CD4-positive, alpha-beta T cell treated with Interferon alpha-2 for 1 hour (primary cell): Measurements from ENCODE around the gene S100A8.
"Not testable (repeated sequence)": the region's sequence is repeated elsewhere in the genome, so short reads cannot be mapped to it uniquely, and the experiment has no call there.

Experiments used
- DNase-seq, 2 donors: peaks; one replicate each; pipeline ENCODE4 v3.0.0-alpha.2; 2020 to 2022

The S100A8 gene

DNA sequence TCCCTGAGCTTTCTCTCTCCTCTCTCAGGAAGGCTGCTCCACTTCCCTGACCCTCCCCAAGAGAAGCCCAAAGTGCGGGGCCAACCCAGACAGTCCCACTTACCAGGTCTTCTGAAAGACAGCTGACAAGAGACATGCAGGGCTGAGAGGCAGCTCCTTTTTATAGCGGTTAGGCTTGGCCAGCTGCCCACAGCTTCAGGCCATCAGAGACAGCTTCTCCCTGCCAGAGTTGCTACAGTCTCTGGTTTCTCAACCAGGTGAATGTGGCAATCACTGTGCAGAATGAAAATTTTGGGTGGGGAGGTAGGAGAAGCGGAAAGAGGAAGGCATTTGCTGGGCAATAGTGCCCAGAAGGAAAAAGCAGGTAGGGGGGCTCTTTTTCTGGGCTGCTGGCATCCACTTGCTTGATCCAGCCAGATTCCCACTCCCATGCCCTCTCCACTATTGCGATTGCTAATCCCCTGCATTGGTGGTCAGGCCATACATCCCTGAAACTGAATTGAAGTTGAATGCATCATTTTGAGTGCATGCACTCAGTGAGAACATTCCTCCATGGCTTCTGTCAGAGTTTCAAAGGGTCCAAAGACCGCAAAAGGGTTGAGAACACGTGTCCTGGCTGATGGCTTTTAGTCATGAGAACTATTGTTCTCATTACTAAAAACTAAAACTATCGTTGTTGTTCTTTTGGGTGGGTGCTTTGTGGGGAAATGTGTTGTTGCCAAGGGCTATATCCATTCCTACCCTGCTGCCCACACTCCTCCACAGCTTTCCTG is at the start of gene S100A8:
Gene S100A8, minus strand, starts transcription at position 136 of the 773 bp plus-strand sequence. CDS start 538 bp downstream, outside the sequence.
- peak; percentile 7 to 42 for DNase-seq

DNA sequence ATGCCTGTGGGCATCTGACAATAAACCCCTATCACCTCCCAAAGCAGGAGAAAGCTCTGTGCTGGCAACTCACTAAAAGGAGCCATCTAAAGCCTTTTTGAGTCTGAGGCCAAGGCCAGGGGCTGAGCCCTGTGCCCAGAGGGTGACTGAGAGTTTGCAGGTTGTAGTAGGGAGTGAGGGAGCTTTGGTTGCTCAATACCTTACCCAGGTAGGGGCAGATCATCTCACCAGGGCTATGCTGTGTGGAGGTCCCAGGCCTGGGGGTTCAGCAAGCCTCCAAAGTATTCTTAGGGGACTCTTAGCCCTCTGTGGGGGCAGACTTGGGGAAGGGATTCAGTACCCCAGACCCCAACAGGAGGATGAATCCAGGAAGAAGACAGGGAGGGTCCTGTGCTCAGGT is 48.4 kb upstream of the S100A8 start:
- DNase-seq, result no peak

DNA sequence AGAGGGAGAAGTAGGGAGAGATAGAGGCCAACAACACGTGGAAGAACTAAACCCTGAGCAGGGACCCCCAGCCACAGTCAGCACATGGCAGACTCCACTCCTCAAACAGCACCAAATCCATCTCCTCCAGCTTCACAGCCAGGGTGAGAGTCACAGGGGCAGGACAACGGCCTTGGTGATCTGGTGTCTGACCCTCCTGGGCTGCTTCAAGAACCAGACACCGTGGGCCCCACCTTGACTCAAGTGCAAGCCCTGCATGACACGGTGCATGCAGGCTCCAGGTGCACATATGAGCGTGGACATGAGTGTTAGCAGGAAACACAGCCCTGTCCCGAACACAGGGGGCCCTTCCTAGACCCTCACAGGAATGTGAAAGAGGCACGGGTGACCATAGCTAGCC is 47.7 kb upstream of the S100A8 start:
- no peak for DNase-seq

DNA sequence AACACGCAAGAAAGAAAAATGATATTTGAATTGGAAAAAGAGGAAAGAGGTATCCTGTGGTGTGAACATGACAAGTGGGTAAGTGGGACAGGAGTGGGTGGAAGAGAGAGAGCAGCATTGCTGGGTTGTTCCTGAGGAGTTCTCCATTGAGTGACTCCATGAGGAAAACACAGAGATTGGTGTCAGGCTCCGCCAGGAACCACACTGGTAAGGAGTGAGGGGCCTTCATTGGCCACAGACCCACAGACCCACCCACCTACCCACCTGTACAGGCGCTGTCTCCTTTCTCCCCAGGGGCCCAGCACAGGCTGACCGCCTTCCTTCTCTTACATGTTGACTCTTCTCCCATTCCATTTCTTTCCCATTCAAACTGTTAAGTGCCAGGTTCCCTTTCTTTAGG is 46.4 kb upstream of the S100A8 start:
- no peak for DNase-seq

DNA sequence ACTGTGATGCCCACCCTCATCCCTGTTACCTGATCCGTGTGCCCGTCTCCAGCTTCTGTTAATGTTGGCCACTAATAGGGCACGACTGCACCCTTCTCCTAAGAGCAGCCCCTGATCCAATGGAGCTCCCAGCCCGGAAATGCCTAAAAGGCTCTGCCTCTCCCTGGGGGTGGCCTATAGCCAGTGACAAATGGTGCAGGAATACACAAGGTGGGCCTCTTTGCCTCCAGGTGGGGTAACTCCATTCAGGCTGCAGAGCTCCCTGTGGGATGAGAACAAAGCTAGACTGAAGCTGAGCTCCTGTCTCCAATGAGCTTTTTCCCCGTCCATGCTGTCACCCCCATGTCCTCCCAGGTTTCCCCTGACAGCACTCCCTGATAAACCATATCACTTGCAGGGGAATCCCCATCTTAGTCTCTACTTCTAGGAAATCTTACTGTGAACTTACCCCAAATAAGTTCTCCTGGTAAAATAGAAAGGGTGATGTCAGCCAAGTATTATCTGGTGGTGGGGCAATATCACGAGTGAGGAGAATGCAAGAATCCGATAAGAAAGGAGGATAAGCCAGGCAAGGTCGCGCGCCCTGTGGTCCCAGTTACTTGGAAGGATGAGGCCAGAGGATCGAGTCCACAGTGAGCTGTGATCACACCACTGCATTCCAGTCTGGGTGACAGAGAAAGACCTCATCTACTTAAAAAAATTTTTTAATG is 44.0 kb upstream of the S100A8 start:
- no peak for DNase-seq

DNA sequence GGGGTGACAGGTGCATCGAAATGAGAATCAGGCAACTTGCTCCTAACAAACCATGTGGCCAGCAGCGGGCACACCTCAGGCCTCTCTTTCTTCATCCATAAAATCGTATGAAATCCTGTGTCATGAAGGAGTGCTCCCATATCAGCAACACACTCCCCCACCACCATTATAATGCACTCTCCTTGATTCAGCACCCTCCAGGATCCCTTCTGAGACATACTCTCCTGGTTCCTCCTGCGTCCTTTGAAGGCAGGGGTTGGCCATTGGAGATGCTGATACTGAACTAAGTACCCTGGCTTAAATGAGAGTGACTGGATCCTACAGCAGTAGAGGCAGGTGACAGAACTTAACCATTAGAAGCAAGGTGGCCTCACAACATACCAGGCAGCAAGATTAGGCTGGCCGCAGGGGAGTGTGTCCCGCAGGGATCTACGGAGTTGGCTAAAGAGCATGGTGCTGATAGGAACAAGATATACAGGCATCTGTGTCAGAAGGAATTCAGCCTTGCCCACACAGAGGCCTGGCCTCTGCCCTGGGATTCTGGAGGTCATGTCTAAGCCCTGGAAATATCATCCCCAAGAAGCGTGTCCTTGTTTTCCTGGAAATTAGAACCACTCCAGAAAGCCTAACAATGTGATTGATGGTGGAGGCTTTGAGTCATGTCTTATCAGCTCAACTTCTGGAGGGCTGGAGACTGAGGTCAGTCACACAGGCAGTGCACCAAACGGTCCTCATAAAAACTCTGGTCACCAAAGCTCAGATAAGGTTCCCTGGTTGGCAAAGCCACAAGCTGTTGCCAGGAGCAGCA is 42.2 kb upstream of the S100A8 start:
- no peak for DNase-seq

DNA sequence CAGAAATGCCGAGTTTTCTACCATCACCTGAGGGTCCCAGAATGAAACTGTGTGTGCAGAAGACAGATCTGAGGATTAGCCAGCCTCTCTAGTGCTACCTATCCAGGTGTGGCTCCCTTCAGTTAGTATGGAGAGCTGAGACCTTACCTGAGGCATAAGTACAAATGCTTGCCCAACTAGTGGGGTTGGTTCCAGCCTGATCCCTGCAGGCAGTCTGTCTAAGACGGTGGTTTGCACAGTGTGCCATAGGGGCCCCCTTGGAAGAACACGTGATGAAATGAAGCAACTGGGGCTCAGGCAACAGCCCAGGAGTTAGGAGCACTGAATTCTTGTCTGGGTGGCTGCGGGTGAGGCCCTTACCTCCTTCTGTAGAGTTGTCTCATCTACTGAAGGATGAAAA is 41.1 kb upstream of the S100A8 start:
- DNase-seq, result no peak

DNA sequence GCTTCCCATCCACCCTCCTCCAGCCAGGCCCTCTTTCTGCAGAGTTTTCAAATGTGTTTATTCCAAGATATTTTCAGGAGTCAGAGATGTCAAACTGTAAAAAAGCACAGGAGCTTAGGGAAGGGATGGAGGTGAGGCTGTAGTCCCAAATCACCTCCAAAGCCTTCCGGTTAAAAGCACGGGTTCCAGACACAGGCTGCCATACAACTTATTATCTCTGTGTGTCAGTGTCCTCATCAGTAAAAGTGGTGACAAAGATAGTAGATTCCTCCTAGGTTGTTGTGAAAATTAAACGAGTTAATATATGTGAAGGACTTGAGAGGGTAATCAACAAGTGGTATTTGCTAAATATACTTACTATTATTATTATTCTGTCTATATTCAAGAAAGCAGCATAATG is 40.6 kb upstream of the S100A8 start:
- DNase-seq, result no peak

DNA sequence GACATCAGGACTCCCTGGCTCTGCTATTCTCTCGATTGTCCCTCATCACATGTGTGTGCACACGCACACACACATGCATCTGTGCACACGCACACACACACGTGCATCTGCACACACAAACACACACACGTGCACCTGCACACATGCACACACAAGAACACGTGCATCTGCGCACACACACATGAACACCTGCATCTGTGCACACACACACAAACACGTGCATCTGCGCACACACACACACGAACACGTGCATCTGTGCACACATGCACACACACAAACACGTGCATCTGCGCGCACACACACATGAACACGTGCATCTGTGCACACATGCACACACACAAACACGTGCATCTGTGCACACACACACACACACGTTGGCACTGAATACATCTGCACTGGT is 40.1 kb upstream of the S100A8 start:
- no peak for DNase-seq

DNA sequence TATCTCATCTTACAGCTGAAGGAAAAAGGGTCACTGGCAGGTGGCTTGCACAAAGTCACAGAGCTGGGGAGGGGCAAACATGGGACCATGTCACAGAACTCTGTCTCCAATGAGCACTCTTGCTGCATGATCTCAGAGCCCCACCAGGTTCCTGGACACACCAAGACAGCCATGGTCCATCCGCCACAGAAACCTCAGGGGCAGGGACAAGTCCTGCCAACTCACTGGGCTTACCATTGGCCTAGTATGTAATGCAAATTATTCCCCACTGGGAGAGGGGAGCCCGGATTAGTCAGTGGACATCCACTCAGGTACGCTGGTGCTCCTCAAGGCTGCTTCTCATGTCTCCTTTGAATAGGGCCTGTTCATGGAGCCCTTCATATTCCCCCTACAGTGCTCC is 39.7 kb upstream of the S100A8 start:
- no peak for DNase-seq

DNA sequence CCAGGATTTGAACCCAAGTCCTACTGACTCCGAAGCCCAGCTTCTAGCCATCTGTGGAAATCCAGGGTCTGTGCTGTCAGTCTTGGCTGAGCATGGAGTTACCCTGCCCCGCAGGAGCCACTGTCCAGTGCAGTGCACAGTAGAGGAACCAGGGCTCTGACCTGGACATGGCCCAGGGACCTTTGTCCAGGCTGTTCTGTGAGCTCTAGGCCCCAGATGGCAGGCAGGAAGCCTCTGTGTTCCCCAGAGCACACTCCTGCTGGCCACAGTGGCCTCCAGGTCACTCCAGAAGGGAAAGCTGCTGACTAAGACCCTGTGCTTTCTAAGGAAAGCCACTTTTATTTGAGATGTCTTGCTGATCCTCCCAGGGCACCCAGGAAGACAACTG is 39.3 kb upstream of the S100A8 start:
- no peak for DNase-seq

DNA sequence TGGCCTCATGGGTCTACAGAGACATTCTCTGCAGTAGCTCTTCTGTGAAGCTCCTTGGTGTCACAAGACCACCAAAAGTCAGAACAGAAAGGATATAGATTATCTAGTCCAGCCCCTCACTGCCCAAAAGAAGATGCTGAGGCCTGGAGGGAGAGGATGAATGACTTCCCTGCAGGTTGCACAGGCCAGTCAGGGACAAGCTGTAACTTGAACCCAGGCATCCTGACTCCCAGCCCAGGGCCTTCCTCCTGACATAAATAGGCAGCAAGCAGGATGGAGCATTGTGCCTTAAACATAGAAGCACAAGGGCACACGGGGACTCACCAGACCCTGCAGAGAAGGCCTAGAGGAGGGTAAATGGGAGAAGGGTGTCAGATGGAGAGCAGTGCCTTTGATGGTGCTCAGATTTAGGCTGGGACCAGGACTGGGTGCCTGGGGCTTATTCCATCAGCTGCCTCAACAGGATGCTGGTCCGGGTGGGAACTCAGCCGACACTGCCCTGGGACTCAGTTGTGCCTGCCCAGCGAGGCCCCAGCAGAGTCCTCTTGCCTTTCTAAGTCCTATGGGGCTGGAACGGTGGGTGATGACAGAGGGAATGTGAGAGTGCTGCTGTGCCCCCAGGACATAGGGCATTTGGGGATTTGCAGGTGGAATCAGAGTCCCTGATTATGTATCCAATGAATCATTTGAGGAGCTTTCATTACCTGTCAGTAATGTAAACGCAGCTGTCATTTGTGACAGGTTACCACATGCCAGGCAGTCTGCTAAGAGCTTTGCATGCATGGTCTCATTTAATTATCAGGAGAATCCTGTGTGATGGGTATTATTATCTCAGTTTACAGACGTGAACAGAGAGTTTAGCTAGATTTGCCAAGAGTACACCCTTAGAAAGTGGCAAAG is 38.6 kb upstream of the S100A8 start:
- DNase-seq, result no peak

DNA sequence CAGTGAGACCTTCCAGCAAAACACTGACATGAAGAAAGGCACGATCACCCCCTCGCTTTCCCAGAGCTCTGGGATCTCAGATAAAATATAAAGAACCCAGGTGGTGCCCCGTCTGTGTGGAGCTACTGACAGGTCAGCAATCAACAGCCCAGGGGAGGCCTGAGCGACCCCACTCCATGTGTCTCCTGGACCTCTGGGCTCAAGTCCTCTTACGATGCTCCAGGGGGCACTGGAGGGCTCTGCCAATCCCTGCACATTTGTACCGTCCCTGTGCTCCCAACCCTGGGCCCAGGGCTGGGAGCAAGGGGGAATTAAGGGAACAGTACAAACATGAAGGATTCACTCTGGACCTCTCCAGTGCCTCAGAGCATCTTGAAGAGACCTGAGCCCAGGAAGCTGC is 37.9 kb upstream of the S100A8 start:
- no peak for DNase-seq

DNA sequence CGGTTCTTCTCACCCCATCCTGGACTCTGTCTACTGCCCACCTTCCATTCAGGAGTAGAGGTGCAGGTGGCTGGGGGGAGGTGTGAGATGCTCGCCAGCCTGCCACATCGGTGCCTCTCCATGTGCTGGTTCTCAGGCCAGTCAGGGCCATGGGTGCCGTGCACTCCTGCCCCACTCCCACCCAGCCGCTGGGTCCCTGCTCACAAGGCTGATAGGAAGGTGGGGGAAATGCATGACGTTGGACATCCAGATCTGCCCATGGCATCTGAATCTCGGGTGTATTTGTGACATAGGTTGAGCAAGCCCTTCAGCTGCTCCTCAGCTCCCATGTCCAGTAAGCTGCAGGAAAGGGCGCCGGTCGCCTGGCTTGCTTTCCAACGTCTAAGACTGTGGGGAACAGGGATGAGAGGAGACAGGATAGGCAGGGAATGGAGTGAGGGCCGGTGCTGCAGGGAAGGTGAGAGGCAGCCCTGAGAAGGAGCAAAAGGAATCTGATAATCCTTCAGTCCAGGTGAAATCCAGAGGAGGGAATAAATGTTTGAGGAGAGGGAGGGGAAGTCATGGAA is 37.3 kb upstream of the S100A8 start:
- no peak for DNase-seq

DNA sequence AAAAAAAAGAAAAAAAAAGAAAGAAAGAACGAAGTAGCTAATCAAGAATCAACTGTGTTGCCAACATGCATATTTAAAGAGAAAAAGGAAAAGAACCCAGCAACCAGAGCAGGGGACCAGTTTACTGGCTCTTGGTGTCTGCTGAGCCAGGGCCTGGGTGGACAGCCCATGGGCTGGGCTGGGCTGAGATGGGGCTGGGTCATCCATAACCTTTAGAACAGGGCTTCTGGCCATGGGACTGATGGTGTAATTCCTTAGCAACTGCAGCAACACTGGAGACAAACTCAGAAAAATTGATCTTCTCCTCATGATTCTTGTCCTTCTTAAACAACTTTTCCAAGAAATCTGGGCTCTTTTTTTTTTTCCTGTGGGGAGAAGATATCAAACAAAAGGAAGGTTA is 35.9 kb upstream of the S100A8 start:
- DNase-seq, result no peak

DNA sequence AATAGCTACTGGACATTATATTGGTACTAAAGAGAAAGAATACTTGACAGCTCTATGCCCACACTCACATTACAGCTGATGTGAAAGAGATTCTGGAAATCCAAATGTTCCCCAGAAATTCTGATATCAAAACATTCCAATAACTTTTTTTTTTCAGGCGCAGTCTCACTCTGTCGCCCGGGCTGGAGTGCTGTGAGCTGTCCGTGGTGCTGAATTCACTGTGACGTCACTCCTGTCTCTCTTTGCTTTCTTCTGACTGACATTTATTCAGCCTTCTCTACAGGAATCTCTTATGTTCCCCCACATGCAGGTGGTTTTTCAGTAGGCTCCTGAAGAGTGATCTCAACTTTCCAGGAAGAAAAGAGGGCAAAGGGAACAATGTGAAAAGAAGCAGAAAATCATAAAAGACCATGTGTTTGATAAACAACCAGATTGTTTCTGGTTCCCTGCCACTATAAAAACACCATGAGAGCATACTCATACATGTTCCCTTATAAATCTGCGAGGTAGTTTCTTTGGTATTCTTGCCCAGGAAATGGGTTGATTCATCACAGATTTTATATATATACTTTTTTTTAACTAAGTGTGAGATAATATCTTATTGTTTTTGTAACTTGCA is 31.7 kb upstream of the S100A8 start:
- peak; percentile 33 to 65 for DNase-seq

DNA sequence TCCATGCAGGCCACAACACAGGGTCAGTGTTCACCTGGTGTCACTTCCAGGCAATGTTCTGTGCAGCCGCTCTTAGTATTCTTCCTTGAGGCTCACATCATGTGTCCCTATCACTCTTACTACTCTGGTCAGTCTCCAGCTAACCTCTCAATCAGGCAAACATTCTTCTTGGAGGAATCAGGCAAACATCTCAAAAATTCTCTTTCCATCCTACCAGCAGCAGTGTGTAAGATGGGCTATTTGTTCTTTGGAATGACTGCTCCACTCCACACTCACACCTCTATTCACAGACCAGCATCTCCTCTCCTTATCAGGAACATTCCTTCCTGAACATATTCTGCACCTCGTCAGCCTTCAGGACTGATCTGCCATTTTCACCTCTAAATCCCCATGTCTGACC is 29.4 kb upstream of the S100A8 start:
- DNase-seq, result no peak

DNA sequence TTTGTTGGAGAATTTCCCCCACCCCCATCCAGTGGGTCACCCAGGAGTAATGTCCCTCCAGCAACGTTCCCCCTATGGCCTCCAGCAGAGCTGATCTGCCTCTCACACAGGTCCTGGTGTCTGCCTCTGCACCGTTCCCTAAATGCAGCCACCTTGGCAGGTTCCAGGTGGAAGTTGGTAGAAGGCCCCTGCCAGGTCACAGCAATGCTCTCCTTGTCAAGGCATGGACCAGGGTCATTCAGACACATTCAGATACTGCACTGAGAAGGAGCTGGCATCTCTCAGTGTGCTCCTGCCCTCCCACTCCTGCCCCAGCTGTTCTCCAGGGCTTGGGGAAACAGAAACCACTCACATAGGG is 28.5 kb upstream of the S100A8 start:
- not testable (repeated sequence) for DNase-seq

DNA sequence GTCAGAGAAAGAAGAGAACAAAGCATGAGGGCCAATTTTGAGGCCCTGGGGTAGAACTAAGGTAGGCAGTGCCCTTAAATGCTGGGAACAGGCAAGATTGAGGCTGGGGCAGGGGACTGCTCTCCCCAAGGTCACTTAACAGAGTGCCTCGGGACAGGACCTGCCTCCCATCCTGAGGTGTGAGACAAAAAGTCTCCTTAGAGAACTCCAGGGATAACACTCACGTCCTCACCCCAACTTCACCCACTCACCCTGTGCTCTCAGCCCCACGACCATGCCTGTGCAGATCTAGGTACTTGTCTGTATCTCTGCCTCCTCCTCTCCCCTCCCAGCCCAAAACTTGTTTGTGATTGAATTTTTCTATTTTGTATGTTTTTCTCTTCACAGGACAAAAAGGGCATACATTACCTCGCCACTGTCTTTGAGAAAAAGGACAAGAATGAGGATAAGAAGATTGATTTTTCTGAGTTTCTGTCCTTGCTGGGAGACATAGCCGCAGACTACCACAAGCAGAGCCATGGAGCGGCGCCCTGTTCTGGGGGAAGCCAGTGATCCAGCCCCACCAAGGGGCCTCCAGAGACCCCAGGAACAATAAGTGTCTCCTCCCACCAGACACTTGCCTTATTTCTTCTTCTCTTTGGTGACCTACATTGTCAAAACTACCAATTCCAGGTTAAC is 28.0 kb upstream of the S100A8 start:
- not testable (repeated sequence) for DNase-seq

DNA sequence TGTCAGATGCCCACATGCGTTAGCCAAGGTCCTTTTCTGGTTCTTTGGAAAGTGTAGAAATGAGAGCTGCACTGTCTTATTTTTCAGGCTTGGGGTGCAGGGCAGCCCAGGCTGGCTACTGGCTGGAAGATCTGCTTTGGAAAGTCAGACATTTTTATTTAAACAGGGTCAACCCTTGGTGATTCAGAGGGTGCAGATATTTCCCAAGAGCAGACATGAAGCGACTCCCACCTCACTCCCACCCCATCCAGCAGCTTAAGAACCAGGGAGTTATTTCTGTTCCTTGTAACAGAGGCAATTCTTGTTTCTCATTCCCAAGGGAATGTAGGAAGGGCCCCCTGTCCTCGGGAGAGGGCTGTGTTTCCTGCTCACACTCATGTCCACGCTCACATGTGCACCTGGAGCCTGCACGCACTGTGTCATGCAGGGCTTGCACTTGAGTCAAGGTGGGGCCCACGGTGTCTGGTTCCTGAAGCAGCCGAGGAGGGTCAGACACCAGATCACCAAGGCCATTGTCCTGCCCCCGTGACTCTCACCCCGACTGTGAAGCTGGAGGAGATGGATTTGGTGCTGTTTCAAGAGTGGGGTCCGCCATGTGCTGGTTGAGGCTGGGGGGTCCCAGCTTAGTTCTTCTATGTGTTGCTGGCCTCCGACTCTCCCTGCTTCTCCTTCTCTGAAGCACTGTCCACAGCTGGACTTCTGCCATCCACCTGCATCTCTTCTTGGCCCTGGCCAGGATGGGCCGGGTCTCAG is 26.4 kb upstream of the S100A8 start:
- no peak for DNase-seq
